Left lung (tissue), 10 donors: Measurements from ENCODE around the gene CACNG8. TPM values are rescaled to one million over a fixed set of nuclear protein-coding genes. Genes with fewer than 3 reads are reported as not detected.

Source experiments
- ATAC-seq: fragments of 200-7000 bp; cut with Tn5 transposase; one replicate; pipeline ENCODE4 v1.9.1; 2020; ENCODE audit warnings: moderate library complexity
- DNase-seq, 4 donors: peaks; one replicate each; pipeline ENCODE4 v3.0.0-alpha.2; 2013 to 2020
- H3K27ac ChIP-seq, 2 donors: fragments of 200-600 bp; sonication (generic) in 1 of 2; one replicate each; pipeline versions ENCODE4 v1.5.0 to v1.8.0; 2020 to 2021
- H3K27me3 ChIP-seq, 2 donors: fragments of 200-600 bp; sonication (generic) in 1 of 2; one replicate each; pipeline versions ENCODE4 v1.5.0 to v1.8.0; 2020 to 2021
- H3K36me3 ChIP-seq, 2 donors: fragments of 200-600 bp; sonication (generic) in 1 of 2; one replicate each; pipeline versions ENCODE4 v1.5.0 to v1.8.0; 2020 to 2021
- H3K4me1 ChIP-seq, 2 donors: fragments of 200-600 bp; one replicate each; pipeline ENCODE4 v1.8.0; 2021
- H3K4me3 ChIP-seq, 2 donors: fragments of 200-600 bp; sonication (generic) in 1 of 2; one replicate each; pipeline versions ENCODE4 v1.5.0 to v1.8.0; 2020 to 2021; ENCODE audit warnings: mild to moderate bottlenecking in 1 of 2
- H3K9me3 ChIP-seq, 2 donors: fragments of 200-600 bp; sonication (generic) in 1 of 2; one replicate each; pipeline versions ENCODE4 v1.5.0 to v1.8.0; 2020 to 2021
- CTCF ChIP-seq, 2 donors: fragments of 200-600 bp; sonication (generic) in 1 of 2; IDR thresholded peaks; one replicate each; pipeline versions ENCODE4 v1.5.0 to v1.8.0; 2021; ENCODE audit warnings: antibody characterized with exemption in 2 of 2
- intact Hi-C, 2 donors: fragments of 100-400 bp; cut with DNase I; formaldehyde crosslinking; loops; one replicate each; pipeline versions ENCODE4 v1.11.2 to v1.14.2; 2022
- polyA plus RNA-seq, 6 donors: library from polyadenylated mRNA; unstranded; fragments of 120-200 nt; gene quantifications; one replicate each; pipeline ENCODE4 v1.2.1, GENCODE V29; 2013; ENCODE audit not compliant: insufficient read length in 6 of 6
- total RNA-seq, 2 donors: library from RNA; stranded (reverse); fragmentation: NEBNext Ultra II Directional; extraction: Animal tissue kit (Norgen Biotek cat#: 25700); gene quantifications; one replicate each; pipeline ENCODE4 v1.2.1, GENCODE V29; 2021
- donor health status: DM: no; HTN: yes; CAD: no.
- donor health status: DM: no; HTN: no; CAD: no.

CACNG8 gene
- total and polyA plus RNA-seq, 8 donors, result 0.03 to 0.15 (median 0.08) TPM; not detected in 1

GRCh38 chr19:53992815-53993214 lies 30.1 kb downstream of the CACNG8 start:
- ATAC-seq, result no peak
- TF ChIP-seq CTCF (IDR thresholded peaks at IDR 0.05), result no peak
- no peak for DNase-seq
- Histone ChIP-seq H3K27ac (no peak overlapping the region), H3K27me3 (peaks cover 19 to 90% of the 10 kb centered on the region in 2 donors), H3K4me3 (no peak overlapping the region), H3K9me3 (no peaks in the 10 kb centered on the region), H3K36me3 (no peaks in the 10 kb centered on the region), H3K4me1 (peaks cover 0 to 9% of the 10 kb centered on the region in 2 donors)
- intact Hi-C loops, result no loop called here

GRCh38 chr19:53993448-53993847 lies 30.7 kb downstream of the CACNG8 start:
- no peak for ATAC-seq

GRCh38 chr19:53994811-53995210 lies 32.1 kb downstream of the CACNG8 start:
- ATAC-seq (no peak), DNase-seq (no peak)
- H3K4me1 ChIP-seq, result peaks cover 0 to 9% of the 10 kb centered on the region in 2 donors
- no peak for TF ChIP-seq CTCF (IDR thresholded peaks at IDR 0.05)
- H3K36me3 ChIP-seq, result no peaks in the 10 kb centered on the region
- H3K27ac ChIP-seq, result no peak overlapping the region
- intact Hi-C loops, result no loop called here
- no peaks in the 10 kb centered on the region for H3K9me3 ChIP-seq
- peaks cover 19 to 94% of the 10 kb centered on the region in 2 donors for H3K27me3 ChIP-seq
- no peak overlapping the region for H3K4me3 ChIP-seq

More at GRCh38 chr19:53993448-53993847, 30.7 kb downstream of the CACNG8 start:
- no peak overlapping the region for H3K4me3 ChIP-seq
- H3K27me3 ChIP-seq, result peaks cover 19 to 93% of the 10 kb centered on the region in 2 donors
- intact Hi-C loops, result no loop called here
- no peak overlapping the region for H3K27ac ChIP-seq
- H3K36me3 ChIP-seq, result no peaks in the 10 kb centered on the region
- H3K9me3 ChIP-seq, result no peaks in the 10 kb centered on the region
- TF ChIP-seq CTCF (IDR thresholded peaks at IDR 0.05), result no peak
- peaks cover 0 to 9% of the 10 kb centered on the region in 2 donors for H3K4me1 ChIP-seq
- no peak for DNase-seq

- TF ChIP-seq CTCF (IDR thresholded peaks at IDR 0.05), result no peak
- no peak for ATAC-seq
- intact Hi-C loops, result no loop called here
- Histone ChIP-seq H3K36me3 (no peaks in the 10 kb centered on the region), H3K4me1 (no peaks in the 10 kb centered on the region), H3K9me3 (no peaks in the 10 kb centered on the region), H3K27me3 (peaks cover 1 to 99% of the 10 kb centered on the region in 2 donors), H3K4me3 (no peak overlapping the region), H3K27ac (no peak overlapping the region)
- DNase-seq, result no peak
Observed at GRCh38 chr19:53998223-53998622, 35.5 kb downstream of the CACNG8 start.

GRCh38 chr19:53999694-54000093 lies 37.0 kb downstream of the CACNG8 start:
- intact Hi-C loops, result no loop called here

More at GRCh38 chr19:53999694-54000093, 37.0 kb downstream of the CACNG8 start:
- Histone ChIP-seq H3K27ac (no peak overlapping the region), H3K27me3 (peaks cover 0 to 98% of the 10 kb centered on the region in 2 donors), H3K4me1 (no peaks in the 10 kb centered on the region), H3K4me3 (no peak overlapping the region), H3K36me3 (no peaks in the 10 kb centered on the region), H3K9me3 (no peaks in the 10 kb centered on the region)
- no peak for TF ChIP-seq CTCF (IDR thresholded peaks at IDR 0.05)
- DNase-seq (no peak), ATAC-seq (no peak)
